ENCODE measurements around the gene MAP3K13.

DNA sequence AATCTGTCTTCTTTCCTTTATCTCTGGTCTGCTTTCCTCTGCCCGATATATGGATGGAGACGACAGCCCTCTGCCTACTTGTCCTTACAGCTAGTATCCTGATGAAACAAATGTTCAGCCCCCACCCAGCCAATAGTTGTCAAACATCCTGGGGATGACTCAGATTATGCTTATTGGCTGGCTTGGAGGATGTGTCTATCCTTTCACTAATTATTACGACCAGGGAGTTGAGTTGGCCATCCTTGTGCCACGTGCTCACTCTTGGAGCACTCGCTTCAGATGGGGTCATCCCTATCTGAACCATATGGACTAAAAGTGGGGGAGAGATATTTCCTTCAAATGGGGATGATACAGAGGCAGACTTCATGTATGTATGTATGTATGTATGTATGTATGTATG lies 6.4 kb upstream of the MAP3K13 start:
- TF ChIP-seq, protein P1, sequence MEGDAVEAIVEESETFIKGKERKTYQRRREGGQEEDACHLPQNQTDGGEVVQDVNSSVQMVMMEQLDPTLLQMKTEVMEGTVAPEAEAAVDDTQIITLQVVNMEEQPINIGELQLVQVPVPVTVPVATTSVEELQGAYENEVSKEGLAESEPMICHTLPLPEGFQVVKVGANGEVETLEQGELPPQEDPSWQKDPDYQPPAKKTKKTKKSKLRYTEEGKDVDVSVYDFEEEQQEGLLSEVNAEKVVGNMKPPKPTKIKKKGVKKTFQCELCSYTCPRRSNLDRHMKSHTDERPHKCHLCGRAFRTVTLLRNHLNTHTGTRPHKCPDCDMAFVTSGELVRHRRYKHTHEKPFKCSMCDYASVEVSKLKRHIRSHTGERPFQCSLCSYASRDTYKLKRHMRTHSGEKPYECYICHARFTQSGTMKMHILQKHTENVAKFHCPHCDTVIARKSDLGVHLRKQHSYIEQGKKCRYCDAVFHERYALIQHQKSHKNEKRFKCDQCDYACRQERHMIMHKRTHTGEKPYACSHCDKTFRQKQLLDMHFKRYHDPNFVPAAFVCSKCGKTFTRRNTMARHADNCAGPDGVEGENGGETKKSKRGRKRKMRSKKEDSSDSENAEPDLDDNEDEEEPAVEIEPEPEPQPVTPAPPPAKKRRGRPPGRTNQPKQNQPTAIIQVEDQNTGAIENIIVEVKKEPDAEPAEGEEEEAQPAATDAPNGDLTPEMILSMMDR (IDR thresholded peaks at IDR 0.05; ENCODE audit: low read depth, low read length, poor library complexity, severe bottlenecking), result no peak
- TF ChIP-seq EZH2phosphoT487 (IDR thresholded peaks at IDR 0.05; ENCODE audit: borderline replicate concordance, low read length), result no peak

All from DOHH2 (cell line).